ENCODE data around the gene CYP2U1.

Gene CYP2U1

DNA sequence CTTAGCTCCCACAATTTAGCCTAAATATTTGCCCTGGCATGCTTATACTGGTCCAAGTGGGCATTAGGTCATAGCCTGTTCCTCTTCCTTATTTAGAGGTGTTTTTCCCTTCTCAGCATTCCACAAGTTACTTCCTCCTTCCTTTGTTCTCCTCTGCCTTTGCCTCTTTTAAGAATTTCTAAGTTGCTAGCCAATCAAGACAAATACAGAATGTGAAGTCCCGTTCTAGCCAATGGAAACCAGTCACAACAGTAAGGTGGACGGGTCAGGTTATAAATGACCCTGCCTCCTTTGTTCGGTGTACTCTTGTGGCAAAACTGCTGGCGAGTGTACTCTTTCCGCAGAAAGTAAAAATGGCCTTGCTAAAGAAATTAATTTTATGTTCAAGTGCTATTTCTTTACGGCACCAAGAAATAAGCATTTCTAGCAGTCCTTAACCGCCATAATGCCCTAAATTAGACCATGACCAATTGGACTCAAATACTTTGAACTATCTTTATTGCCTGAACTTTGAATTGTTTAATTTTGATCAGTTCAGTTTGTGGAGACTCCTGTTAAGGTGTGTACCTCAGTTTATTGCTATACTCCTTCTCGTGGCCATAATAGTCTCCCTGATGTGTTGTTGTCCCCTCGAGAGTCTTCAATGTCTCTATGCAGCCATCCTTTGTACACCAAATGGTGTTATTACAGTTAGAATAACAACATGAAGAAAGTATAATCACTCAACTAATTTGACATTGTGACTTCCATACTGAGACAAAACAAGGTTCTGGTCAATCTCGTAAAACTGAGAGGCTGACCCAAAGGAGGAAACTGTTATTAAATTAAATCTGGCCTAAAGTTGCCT lies 56.8 kb downstream of the CYP2U1 start:
- peak; percentile 44 for DNase-seq

DNA sequence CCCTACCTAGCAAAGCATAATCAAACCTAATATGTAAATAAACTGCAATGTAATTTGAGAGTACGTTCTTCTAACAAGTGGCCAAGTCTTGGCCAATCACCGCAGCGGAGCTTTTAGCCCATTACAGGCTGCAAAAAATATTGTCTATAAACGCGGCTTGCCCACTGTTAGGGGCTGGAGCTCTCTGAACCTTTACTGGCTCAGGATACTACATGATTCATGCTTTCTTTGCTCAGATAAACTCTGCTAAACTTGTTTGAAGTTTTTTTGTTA lies 57.4 kb downstream of the CYP2U1 start:
- no peak for DNase-seq

DNA sequence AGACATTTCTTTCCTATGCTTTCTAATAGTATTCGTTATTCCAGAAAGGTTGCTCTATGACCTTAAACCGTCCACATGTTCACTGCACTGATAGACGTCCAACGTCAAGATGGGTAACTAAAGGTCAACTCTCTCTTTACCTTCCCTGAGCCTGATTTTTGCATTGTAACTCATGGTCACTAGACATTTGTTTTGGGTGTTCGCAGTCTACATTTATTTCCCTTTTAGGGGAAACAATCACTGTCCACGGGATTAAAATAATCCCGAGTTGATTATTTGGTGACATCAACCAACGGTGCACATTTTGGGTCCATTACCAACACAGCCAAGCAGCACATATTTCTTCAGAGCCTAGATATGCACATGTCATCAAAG lies 57.8 kb downstream of the CYP2U1 start:
- DNase-seq, result no peak

DNA sequence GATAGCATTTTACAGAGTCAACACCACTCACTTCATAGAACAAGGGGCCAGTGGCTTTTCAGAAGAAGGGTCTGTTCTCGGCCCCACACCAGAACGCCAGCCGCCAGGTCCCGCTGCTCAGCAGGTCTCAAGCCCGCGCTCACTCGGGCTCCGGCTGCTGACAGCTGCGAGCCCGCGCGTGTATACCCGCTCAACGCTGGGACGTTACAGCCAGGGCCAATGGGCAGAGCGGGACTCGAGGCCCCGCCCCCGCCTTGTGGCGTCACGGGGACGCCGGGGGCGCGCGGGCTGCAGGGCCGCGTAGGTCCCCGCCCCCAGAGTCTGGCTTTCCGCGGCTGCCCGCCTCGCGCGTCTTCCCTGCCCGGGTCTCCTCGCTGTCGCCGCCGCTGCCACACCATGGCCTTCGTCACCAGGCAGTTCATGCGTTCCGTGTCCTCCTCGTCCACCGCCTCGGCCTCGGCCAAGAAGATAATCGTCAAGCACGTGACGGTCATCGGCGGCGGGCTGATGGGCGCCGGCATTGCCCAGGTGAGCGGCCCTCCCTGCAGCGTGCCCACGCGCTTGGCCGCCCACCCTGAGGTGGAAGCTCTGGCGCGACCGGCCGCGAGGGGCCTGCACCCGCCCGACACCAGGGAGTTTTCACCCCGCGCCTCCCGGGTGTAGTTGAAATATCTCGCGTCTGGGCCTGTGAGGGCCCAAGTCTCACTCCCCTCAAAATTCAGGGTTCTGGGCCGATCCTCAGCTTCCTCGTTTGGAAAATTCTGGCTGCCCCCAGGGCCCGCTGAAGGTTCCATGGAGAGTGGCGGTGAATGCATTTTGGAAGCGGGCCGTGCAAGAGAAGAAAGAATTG lies 58.4 kb downstream of the CYP2U1 start, which contains the start of gene HADH:
HADH (plus strand) TSS at position 353 of the 850 bp plus-strand sequence; CDS start at position 397, 44 bp downstream.
- DNase-seq, result peak; percentile 94

DNA sequence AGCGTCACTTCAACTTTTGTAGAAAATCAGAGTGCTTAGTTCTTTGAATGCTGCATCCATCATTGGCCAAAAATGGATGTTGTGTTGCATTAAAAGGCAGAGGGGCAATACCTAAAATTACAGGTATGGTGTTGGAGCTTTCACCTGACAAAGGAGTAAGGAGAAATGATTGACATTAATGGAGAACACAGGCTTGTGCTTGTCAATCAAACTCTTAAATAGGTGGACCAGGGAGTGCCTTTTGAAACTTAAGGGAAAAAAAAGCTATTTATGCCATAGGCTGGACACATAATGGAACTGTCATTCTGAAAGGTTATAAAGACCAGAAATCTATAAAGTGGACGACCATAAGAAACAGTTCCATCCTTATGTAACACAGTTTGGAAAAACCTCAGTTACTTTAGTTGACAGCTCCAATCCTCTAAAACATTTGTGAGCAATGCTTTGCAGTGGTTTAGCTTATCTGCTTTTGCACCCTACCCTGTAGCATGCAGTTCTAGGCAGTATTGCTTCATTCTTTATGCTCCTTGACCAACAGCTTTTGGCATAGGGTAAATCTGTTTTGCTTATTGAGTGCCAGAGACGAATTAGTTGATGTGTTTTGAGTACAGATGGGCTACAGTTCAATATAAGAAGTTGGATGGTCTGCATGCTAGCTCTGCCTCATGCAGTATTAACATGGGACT lies 60.7 kb downstream of the CYP2U1 start:
- no peak for DNase-seq

DNA sequence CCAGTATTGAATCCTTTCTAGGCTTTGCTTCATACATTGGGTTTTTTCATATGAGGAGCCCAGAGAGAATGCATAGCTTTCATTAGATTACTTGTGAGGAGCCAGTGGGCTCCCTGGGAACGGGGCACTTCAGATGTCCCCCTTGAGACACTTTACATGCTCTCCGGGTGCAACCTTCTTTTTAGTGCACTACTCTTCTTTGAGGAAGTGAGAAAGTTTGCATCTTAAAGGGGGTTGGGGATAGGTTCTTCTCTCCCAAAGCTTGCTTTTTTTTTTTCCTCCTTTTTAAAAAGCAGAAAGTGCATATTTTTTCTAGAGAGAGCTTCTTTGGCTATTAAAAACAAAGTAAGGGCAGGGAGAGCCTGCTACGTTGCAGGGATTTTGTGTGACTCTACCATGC lies 62.6 kb downstream of the CYP2U1 start:
- DNase-seq, result no peak

DNA sequence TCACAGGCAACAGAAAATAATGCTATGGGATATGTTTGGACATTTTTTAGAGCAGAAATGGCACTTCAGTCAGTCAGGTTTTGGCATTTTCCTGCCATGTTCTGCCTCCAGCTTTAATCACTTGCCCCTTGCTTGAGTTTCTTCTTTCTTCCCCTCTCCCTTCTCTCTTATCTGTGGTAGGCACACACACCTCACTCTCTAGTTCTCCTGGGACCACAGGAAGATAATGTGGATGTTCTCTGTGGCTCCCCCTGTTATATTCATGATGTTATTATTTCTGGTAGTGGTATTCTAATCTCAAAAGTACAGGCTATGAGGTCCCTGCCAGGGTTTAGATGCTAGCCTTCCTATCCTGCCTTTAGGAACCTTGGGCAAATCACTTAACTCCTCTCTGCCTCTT lies 63.5 kb downstream of the CYP2U1 start:
- DNase-seq, result no peak

DNA sequence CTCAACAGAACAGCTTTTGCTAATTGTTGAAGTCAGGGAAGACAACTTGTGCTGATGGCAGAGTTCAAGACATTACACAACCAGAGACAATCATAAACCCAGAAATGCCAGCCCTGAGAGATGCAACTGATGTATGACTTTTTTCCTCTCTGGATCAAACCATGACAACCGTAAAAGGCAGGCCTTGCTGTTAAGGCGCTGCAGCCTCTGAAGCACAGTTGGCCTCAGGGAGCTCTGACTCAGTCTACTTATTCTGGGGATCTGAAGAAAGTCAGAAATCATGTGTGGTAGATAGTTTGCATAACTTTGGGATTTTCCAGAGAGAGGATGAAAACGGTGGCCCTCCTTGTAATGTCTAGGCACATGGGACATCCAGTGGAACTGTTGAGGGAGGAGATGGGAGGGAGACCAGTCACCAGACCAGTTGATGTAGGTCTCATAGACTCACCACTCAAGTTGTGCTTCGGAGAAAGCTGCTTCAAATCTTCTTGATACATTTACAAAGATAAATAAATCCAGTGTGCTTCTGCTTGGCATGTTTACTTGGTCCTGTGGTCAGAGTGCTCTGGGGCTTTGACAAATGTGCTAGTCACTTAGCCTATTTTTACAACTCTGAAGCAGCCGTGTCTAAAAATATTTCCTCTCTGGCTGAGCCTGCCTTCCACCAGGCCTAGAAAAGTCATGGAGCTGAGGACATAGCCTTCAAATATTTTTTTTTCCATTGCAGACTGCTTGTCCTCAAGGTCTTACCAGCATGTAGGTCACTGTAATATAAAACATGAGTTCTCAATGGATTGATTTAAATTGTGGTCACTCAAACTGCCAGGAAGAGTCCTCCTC lies 65.8 kb downstream of the CYP2U1 start:
- DNase-seq, result no peak

DNA sequence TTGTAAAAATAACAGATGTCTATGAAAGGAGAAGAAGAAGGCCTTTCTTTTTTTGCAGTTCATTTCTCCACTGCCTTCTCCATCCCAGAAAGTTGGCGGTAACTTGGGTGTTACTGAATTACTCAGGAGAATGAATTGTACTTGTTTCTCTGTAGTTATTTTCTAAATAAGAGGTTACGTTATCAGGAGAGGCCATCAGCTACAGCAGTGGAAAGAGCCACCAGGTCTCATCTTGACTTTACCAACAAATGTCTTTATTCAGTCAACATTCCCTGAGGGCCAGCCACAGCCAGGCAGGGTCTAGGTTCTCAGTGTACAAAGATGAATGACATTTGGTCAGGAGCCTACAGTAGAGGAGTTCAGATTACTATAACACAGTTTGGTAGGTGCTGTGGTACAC lies 66.4 kb downstream of the CYP2U1 start:
- no peak for DNase-seq

DNA sequence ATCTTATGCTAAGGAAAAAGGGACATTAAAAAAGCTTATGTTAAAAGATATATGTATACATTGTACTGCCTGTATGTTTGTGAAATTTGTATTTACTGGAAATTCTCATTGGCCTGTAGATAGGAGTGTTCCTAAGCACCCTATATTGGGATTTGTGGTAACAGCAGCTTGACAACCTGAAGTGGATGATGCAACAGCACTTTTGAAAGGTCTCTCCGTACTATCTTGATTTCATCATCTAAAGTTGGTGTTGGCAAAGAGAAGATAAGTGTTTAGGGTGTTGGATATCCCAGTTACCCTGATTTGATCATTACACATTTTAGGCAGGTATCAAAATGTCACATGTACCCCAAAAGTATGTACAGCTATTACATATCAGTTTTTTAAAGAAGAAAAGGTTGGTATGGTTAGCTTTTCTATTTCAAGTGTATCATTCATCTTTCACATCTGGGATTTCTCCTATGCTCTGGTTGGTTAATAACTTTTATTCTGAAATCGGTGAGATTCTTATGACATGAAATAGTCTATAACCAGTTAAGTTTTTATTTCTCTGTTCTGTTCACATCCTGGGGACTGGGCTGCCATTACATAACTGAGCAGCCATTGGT lies 68.7 kb downstream of the CYP2U1 start:
- no peak for DNase-seq

DNA sequence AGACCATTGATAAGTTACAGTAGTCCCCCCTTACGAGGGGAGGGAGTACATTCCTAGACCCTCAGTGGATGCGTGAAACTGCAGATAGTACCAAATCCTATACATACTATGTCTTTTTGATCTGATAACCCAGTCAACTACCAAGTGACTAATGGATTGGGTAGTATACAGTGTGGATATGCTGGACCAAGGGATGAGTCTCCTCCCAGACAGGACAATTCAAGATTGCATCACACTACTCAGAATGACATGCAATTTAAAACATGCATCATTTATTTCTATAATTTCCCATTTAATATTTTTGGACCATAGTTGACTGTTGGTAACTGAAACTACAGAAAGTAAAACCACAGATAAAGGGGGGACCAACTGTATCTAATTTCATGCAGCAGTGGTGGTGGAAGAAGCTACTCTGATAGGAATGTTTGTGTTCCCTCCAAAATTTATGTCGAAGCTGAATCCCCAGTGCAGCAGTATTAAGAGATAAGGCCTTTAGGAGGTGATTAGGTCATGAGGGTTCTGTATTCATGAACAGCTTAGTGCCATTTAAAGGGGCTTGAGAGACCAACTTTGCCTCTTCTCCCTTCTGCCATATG lies 70.3 kb downstream of the CYP2U1 start:
- no peak for DNase-seq

Measured in inflammatory macrophage treated with lipopolysaccharide for 4 hours (primary cell).